ENCODE measurements around the gene SH3BP4.

Gene SH3BP4

DNA sequence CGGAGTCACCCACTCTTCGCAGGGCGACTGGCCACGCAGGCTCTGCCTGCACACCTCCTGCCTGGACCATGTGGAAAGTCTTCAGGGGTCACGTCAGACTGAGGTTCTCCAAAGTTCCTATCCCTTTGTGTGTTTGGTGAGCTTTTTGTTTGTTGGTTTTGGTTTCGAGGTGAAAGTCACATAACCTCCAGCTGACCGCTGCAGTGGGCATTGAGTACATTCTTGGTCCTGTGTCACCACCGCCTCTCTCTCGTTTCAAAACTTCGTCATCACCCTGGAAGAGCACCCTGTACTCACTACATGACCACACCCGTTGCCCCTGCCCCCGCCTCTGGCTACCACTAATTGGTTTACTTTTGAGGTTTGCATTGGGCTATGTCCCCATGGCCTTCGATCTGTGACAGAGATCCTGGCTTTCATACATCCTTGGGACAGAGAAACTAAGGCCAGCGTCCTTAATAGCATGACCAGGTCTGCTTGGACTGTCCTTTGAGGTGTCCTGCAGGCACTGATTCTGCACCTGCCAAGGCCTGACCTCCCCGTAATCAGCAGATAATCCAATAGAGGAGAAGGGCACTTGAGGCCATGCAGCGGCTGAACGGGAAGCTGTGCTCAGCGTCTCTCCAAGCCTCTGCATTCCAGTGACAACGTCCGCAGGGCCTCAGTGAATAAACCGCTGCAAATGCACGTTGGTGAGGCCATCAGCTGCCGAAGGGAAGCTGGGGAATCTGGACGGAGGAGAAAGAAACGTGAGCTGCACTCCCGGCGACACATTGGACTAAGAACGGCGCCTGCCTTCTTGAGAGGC, 46.8 kb downstream of the SH3BP4 start:
- DNase-seq, result no peak
- TF ChIP-seq POLR2A (IDR thresholded peaks at IDR 0.05; ENCODE audit: low read length) (no peak), GATA1 (IDR thresholded peaks at IDR 0.05; ENCODE audit: low read depth, low read length) (no peak)

DNA sequence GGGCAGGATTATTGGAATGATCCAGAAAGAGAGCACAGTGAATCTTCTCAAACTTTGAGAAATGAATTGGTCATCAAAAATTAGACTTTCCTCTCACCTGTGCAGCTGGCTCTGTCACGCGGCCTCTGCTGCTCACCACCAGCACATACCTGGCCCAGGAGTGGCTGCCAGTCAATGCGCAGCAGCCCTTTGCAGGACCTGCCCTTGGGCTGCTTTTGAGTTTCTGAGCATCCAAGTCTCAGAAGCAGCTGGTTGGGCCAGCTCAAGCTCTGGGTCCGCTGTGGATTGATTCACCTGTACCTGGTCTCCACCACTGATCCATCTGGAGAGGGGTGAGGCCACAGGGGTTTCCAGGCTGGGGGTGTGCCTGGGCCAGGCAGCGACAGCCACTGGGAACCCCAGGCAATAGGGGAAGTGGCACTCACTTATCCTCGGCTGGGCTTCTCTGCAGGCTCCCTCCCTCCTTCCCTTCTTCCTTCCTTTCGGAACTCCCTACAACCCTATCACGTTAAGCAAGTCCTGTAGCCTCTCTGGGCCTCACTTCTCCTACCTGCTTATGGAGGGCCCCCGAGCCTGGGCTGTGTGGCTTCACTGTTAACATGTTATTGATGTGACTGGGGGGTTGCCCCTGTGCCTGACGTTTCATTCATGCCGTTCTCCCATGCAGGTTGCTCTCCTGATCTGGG, 48.1 kb downstream of the SH3BP4 start:
- TF ChIP-seq POLR2A (IDR thresholded peaks at IDR 0.05; ENCODE audit: low read length) (no peak), GATA1 (IDR thresholded peaks at IDR 0.05; ENCODE audit: low read depth, low read length) (no peak)
- DNase-seq, result no peak

DNA sequence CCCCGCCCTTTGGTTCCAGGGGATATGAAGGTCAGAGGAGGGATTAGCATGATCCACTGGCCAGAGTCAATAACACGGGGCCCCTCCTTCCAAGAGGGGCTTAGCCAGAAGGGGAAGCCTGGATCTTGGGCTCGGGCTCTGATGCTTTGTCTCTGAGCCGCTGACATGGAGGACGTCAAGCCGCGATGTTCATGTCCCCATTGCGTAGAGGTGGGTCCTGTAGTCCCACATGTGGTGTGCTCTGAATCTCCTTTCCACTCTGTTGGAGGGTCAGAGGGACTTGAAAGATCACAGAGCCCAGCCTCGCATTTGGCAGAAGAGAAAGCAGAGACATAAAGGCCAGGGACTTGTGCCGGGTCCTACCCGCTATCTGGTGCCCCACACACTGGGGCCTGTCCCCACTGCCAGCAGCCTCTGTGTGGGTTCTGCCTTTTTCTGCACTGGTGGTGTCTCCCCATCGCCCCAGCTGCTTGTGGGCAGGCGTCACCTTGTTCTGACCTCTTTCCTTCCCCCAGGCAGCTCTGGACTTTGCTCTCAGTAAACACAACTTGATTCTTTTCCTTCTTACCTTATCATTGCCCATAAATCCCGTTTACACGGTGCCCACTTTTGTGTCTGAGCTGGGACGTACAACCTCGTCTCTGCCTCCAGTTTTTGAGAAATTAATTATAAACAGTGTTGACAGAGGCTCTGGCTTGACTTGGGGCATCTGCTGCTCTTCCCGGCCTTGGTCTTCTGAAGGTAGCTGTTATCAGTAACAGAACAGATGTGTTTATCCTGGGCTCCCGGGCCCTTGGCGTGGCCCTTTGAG, 48.8 kb downstream of the SH3BP4 start:
- DNase-seq, result peak in 1 of 2 experiments; percentile 68
- TF ChIP-seq GATA1 (IDR thresholded peaks at IDR 0.05; ENCODE audit: low read depth, low read length), result no peak

DNA sequence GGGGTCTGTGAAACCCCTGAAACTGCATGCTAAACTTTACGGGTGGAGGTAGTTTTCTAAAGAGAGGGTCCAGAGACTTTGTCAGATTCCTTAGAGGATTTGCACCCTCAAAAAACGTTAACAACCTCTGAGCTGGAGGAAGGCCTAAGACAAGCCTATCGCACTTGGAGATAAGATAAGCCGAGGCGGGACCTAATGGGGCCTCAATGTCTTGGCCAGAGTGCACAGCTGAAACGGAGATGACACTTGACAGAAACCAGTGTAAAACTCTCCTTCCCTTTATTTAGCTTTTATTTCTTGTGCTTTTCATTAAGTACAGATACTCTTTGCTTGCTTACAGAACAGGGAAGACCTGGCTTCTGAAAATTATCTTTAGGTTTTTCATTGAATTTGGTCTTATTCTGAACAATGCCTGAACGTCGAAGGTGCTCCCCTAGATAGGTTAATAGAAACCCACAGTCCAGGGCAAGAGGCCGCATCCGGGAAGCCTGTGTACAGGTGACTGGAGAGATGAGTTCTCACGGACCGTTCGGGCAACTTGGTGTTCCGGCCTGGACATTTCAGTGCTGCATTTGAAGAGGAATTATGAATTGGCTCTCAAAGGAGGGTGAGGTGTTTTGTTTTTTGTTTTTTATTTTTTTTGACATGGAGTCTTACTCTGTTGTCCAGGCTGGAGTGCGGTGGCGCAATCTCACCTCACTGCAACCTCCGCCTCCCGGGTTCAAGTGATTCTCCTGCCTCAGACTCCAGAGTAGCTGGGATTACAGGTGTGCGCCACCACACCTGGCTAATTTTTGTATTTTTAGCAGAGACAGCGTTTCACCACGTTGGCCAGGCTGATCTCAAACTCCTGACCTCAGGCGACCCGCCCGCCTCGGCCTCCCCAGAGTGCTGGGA, 49.7 kb downstream of the SH3BP4 start:
- TF ChIP-seq POLR2A (IDR thresholded peaks at IDR 0.05; ENCODE audit: low read length) (no peak), GATA1 (IDR thresholded peaks at IDR 0.05; ENCODE audit: low read depth, low read length) (no peak)
- peak; percentile 33 to 72 for DNase-seq

DNA sequence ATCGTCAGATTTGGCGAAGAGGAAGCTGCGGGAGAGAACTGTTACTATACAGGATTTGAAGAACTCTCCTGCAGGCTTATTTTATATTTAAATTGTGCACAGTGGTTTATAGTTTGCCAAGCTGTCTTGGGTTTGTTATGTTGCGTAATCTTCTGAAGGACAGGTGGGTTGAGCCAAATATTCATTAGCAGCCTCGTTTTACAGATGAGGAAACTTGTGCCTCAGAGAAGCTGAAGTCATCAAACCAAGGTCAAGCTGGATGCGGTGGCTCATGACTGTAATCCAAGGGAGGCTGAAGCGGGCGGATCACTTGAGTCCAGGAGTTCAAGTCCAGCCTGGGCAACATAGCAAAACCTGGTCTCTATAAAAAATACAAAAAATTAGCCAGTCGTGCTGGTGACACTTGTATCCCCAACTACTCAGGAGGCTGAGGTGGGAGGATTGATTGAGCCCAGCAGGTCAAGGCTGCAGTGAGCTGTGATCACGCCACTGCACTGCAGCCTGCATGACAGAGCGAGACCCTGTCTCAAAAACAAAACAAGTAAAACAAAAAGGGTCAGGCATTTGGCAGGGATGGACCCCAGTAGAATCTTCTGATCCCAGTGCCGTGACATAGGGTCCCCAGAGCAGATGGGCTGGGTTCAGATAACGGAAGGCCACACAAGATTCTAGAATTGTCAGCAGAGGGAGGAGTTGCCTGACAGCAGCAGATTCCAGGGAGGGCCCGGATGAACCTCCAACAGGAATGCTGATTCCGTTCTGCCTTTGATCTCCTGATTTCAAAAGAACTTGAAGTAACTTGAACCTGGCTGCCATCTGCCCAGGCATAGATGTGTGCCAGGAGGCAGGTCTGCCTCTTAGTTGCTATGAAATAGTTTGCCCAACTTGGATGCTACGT, 50.6 kb downstream of the SH3BP4 start:
- DNase-seq, result no peak
- TF ChIP-seq POLR2A (IDR thresholded peaks at IDR 0.05; ENCODE audit: low read length), result no peak
- no peak for TF ChIP-seq GATA1 (IDR thresholded peaks at IDR 0.05; ENCODE audit: low read depth, low read length)

DNA sequence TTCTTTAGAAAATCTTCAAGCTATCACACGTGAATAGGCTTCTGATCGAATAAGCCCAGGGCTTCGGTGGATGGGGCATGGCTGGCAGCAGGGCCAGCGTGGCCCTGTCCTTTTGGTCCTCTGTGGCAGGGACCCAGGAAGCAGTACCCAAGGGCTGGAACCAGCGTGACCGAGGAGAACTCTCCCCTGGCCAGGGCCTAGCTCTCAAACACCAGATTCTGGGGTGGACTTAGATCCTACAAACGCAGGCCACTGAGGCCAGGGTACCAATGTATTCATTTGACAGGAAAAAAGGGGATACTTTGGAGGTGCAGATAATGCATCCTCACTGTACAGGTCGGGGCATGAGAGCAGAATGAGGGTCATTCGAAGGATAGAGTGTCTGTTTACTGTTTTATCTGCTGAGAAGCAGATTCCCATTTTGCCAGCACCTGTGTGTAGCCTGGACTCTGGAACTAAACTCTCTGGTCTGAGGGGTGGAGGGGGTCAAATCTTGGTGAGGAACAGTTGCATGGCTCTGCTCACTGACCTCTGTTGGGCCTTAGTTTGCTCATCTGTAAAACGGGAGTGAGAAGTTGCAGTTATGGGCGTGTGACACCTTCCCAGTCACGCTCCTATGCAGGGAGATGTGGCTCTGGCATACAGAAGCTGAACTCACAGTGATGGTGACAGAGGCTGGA, 51.4 kb downstream of the SH3BP4 start:
- no peak for DNase-seq
- no peak for TF ChIP-seq GATA1 (IDR thresholded peaks at IDR 0.05; ENCODE audit: low read depth, low read length)
- TF ChIP-seq POLR2A (IDR thresholded peaks at IDR 0.05; ENCODE audit: low read length), result no peak

DNA sequence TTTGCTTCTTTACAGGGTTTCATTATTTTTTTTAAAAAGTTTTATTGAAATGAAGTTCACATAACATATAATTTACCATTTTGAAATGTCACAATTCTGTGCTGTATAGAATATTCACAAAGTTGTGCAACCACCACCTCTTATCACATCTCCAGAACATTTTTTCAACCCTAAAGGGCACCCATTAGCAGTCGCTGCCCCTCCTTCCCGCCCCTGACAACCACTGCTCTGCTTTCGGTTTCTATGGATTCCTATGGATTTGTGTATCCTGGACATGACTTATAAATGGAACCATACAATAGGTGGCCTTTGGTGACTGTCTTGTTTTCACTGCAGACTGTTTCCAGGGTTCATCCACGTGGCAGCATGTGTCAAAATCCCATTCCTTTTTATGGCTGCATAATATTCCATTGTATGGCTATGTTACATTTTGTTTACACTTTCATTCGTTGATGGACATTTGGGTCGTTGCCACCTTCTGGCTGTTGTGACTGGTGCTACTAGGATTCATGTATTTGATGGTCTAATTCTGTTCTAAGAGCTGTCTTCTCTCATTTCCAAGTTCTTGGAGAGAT, 52.6 kb downstream of the SH3BP4 start:
- DNase-seq, result no peak
- no peak for TF ChIP-seq GATA1 (IDR thresholded peaks at IDR 0.05; ENCODE audit: low read depth, low read length)
- TF ChIP-seq POLR2A (IDR thresholded peaks at IDR 0.05; ENCODE audit: low read length), result no peak

DNA sequence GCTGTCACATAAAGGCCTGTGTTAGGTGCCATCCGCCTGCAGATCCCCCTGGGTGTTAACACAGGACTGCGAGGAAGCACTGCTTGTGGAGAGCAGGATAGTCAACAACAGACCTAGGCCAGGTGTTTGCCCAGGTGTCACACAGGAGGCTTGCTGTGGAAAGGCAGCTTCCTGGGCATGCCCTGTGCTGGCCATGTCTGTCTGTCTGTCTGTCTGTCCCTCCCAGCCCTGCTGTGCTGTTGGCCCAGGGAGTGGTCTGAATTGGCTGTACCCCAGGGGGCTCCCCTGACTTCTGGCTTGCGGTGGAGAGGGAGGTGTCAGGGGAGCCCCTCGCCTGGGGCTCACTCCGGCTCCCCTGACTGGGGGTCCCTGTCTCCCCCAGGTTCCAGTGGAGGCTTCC, 53.2 kb downstream of the SH3BP4 start:
- no peak for DNase-seq
- TF ChIP-seq POLR2A (IDR thresholded peaks at IDR 0.05; ENCODE audit: low read length), result no peak
- TF ChIP-seq GATA1 (IDR thresholded peaks at IDR 0.05; ENCODE audit: low read depth, low read length), result no peak

DNA sequence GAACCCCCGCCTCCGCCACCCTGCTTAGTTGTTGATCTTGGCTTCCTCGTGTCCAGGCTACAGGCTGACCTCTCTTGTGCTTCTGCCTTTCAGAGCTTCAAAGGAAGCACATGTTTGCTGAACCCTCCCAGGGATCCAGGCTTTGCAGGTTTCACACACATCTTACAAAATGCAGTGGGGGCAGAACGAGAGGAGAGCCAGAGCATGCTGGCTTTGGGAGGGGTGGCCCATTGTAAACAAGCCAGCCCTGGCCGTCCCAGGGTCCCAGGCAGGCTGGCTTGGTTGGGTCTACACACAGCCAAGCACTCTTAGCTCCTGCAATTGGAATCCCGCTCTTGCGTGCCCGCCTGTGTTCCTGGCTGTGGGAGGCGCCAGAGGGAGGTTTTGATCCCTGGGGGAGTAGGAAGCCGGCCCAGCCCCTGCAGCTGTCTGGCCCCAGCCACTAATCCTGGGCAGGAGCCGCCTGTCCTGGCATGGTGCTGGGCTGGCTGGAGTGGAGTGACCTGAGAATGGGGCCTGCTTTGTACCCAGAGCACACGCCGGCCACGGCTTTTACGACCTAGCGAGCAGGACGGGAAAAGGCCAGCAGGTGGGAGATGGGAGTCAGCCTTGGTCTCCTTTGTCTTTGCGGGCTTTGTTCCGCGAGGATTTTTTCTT, 53.9 kb downstream of the SH3BP4 start:
- TF ChIP-seq POLR2A (IDR thresholded peaks at IDR 0.05; ENCODE audit: low read length) (no peak), GATA1 (IDR thresholded peaks at IDR 0.05; ENCODE audit: low read depth, low read length) (no peak)

DNA sequence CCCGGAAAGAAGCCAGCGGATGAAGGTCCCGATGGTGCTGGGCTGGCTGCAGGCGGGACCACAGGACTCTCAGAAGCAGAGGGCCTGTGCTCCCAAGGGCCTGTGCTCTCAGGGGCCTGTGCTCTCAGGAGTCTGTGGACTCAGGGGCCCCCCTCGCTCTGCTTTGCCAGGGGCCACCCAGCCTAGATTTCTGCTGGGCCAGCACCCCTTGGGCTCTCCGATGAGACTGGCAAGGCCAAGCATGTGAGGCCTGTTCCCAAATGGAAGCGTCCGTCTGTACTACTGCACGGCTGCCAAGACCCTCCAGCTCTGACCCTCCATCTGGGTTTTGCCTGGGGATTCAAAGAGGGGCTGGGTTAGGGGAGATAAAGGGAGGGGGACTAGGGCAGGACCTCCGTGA, 54.6 kb downstream of the SH3BP4 start:
- no peak for TF ChIP-seq GATA1 (IDR thresholded peaks at IDR 0.05; ENCODE audit: low read depth, low read length)
- no peak for TF ChIP-seq POLR2A (IDR thresholded peaks at IDR 0.05; ENCODE audit: low read length)
- DNase-seq, result no peak

More for the DNA sequence above, 53.9 kb downstream of the SH3BP4 start:
- no peak for DNase-seq

DNA sequence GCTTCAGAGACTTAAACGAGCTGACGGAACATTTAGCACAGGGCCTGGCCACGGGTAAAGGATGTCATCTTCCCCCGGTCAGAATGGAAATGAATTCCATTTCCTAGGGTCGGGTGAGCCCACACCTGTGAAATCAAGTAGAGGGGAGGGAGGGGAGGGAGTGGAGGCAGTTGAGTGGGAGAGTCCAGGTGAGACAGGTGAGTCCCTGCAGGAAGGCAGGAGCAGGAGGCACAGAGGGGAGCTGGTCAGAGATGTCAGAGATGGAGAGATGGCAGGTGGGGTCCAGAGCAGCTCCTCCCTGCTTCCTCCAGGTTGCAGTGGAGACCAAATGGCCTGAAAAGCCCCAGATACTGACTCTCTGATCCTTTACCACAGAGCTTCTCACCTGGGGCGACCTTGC, 55.2 kb downstream of the SH3BP4 start:
- no peak for DNase-seq
- no peak for TF ChIP-seq GATA1 (IDR thresholded peaks at IDR 0.05; ENCODE audit: low read depth, low read length)
- no peak for TF ChIP-seq POLR2A (IDR thresholded peaks at IDR 0.05; ENCODE audit: low read length)

All from erythroblast (primary cell).